Stimulated activated CD4-positive, alpha-beta T cell treated with anti-CD3 and anti-CD28 coated beads, Interleukin-1b, Interleukin-23, amount 100 ng/mL, for 48 hours (primary cell): ENCODE results near the gene PDE4C.

Experiments used
- DNase-seq: peaks from one replicate; pipeline ENCODE4 v3.0.0-alpha.2; 2020

Gene PDE4C

GRCh38 chr19:18253716-18254115 is 27.5 kb upstream of the PDE4C start:
- DNase-seq, result no peak

- DNase-seq, result no peak
These were observed 26.9 kb upstream of the PDE4C start for GRCh38 chr19:18253130-18253529.

- DNase-seq, result no peak
These were observed 26.1 kb upstream of the PDE4C start for GRCh38 chr19:18252370-18252717.

- peak; percentile 77 for DNase-seq
These were observed 25.5 kb upstream of the PDE4C start for GRCh38 chr19:18251587-18252369.

GRCh38 chr19:18249834-18250233 is 23.6 kb upstream of the PDE4C start:
- DNase-seq, result no peak

- no peak for DNase-seq
These were observed 19.1 kb upstream of the PDE4C start for GRCh38 chr19:18245297-18245696.

GRCh38 chr19:18239303-18239702 is 13.1 kb upstream of the PDE4C start:
- DNase-seq, result no peak

- no peak for DNase-seq
These were observed 8.0 kb upstream of the PDE4C start for GRCh38 chr19:18234194-18234593.

GRCh38 chr19:18233224-18233825 is 7.1 kb upstream of the PDE4C start:
- DNase-seq, result peak; percentile 36

GRCh38 chr19:18232540-18233223 is 6.4 kb upstream of the PDE4C start:
- no peak for DNase-seq

- DNase-seq, result no peak
These were observed 5.5 kb upstream of the PDE4C start for GRCh38 chr19:18231775-18232174.

GRCh38 chr19:18230941-18231734 is 4.9 kb upstream of the PDE4C start:
- no peak for DNase-seq

- DNase-seq, result no peak
These were observed 3.7 kb upstream of the PDE4C start for GRCh38 chr19:18229915-18230314.

GRCh38 chr19:18229474-18229873 is 3.2 kb upstream of the PDE4C start:
- no peak for DNase-seq

GRCh38 chr19:18227781-18228271 is 1.6 kb upstream of the PDE4C start:
- DNase-seq, result no peak

- no peak for DNase-seq
These were observed 930 bp upstream of the PDE4C start for GRCh38 chr19:18226956-18227780.

GRCh38 chr19:18225355-18225701 is 910 bp downstream of the PDE4C start:
- DNase-seq, result no peak

- peak; percentile 96 for DNase-seq
These were observed 1.5 kb downstream of the PDE4C start for GRCh38 chr19:18224525-18225354.

GRCh38 chr19:18223860-18224524 is 2.2 kb downstream of the PDE4C start:
- peak; percentile 43 for DNase-seq

- DNase-seq, result no peak
These were observed 4.2 kb downstream of the PDE4C start for GRCh38 chr19:18221815-18222725.
